A673 (cell line): ENCODE results near the gene KPNA6. TPM values are rescaled to one million over a fixed set of nuclear protein-coding genes. Genes with fewer than 3 reads are reported as not detected.

Experiments
- BruUV-seq: library from RNA; stranded (reverse); fragments of 400-500 nt; replicated peaks from 2 replicates; lab custom pipeline; 2021; lab: Mats Ljungman, UMichigan
- CTCF ChIA-PET: fragments of 300-600 bp; sonication (Branson Sonifier 250); formaldehyde crosslinking; loops from one replicate; lab custom pipeline; 2022; ENCODE audit warnings: antibody characterized with exemption; lab: Charles Lee
- POLR2A ChIA-PET: fragments of 300-600 bp; sonication (Branson Sonifier 250); formaldehyde crosslinking; loops from one replicate; lab custom pipeline; 2022; ENCODE audit warnings: antibody characterized with exemption; ENCODE audit not compliant: low non-redundant PET; lab: Charles Lee
- DNase-seq: peaks from one replicate; pipeline ENCODE4 v3.0.0-alpha.2; 2015; ENCODE audit warnings: low spot score
- H3K27ac ChIP-seq: fragments of 200-600 bp; sonication (generic); 2 replicates; pipeline ENCODE4 v1.5.1; 2016; ENCODE audit warnings: mixed run types, low read depth, mild to moderate bottlenecking, mixed read lengths, antibody characterized with exemption, low read length; ENCODE audit not compliant: poor library complexity, severe bottlenecking
- H3K27me3 ChIP-seq: fragments of 200-600 bp; sonication (generic); replicated peaks from 2 replicates; pipeline ENCODE4 v1.6.1; 2017; ENCODE audit warnings: mixed run types, low read depth, mild to moderate bottlenecking, mixed read lengths, antibody characterized with exemption, low read length; ENCODE audit not compliant: insufficient read depth, poor library complexity
- H3K36me3 ChIP-seq: fragments of 200-600 bp; sonication (generic); 2 replicates; pipeline ENCODE4 v1.6.1; 2016; ENCODE audit warnings: mixed run types, mild to moderate bottlenecking, mixed read lengths, antibody characterized with exemption, low read length; ENCODE audit not compliant: insufficient read depth, poor library complexity, severe bottlenecking
- H3K4me1 ChIP-seq: fragments of 200-600 bp; sonication (generic); 2 replicates; pipeline ENCODE4 v1.6.1; 2017; ENCODE audit warnings: mixed run types, mild to moderate bottlenecking, mixed read lengths, antibody characterized with exemption, low read length; ENCODE audit not compliant: insufficient read depth, poor library complexity, severe bottlenecking
- H3K4me3 ChIP-seq: fragments of 200-600 bp; sonication (generic); 2 replicates; pipeline ENCODE4 v1.5.1; 2016; ENCODE audit warnings: low read depth, mixed run types, mild to moderate bottlenecking, mixed read lengths, low read length; ENCODE audit not compliant: poor library complexity, severe bottlenecking
- H3K9me3 ChIP-seq: fragments of 200-600 bp; sonication (generic); 2 replicates; pipeline ENCODE4 v1.6.1; 2016; ENCODE audit warnings: mixed run types, low read depth, mild to moderate bottlenecking, mixed read lengths, antibody characterized with exemption, low read length; ENCODE audit not compliant: poor library complexity, severe bottlenecking
- EZH2 ChIP-seq: fragments of 200-600 bp; sonication (generic); IDR thresholded peaks from 2 replicates; pipeline ENCODE4 v1.6.1; 2017; ENCODE audit warnings: borderline replicate concordance, low read depth, mild to moderate bottlenecking, mixed read lengths, antibody characterized with exemption, low read length; ENCODE audit not compliant: poor library complexity, severe bottlenecking
- intact Hi-C: fragments of 100-400 bp; cut with micrococcal nuclease; formaldehyde crosslinking; loops from one replicate; pipeline ENCODE4 v1.10.0; 2022; ENCODE audit not compliant: unreplicated experiment
- total RNA-seq: library from RNA; stranded (reverse); gene quantifications from 2 replicates; pipeline ENCODE4 v1.2.3, GENCODE V29; 2021
- TF ChIP-seq, protein P1 (sequence below): fragments of 300-800, 200-600 bp; sonication (generic); conservative IDR thresholded peaks from 2 replicates; pipeline ENCODE4 v1.5.1; 2017; ENCODE audit warnings: low read depth, mild to moderate bottlenecking, antibody characterized with exemption, low read length, moderate library complexity, mixed read lengths

Gene KPNA6
- total RNA-seq, 1 experiment from 2014 or later: 96.8 TPM

DNA sequence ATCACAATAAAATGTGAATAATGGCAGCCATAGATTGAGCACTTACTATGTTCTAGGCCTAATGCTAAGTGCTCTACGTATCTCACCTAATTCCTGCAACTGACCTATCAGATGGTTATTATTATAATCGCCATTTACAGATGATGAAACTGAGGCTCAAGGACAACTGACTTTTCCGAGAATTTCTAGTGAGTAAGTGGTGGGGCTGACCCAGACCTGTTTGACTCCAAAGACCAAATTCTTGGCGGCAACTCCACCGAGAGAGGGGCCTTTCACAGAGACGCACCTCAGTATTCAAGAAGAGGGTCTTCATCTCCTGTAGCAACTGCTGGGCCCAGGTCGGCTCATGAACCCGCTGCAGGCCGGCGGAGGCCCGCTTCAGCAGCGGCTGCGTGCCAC lies 113.7 kb downstream of the KPNA6 start:
- intact Hi-C loops: loop anchor here (10.0 kb wide), 1 partner anchor 113 kb away; the partner anchor contains the start of gene MARCKSL1
- POLR2A ChIA-PET: no interaction called here
- CTCF ChIA-PET: interaction anchor here (0.7 kb wide), 1 partner anchor 193 kb away, joined by 4 read pairs; no protein-coding TSS in a partner anchor

GRCh38 chr1:32221980-32222755 lies 114.3 kb downstream of the KPNA6 start, which contains the start of the genes EIF3I and TMEM234:
TSS of gene EIF3I (plus strand) at chr1:32222407. CDS start at chr1:32222442, 35 bp downstream.
TSS of gene TMEM234 (minus strand) at chr1:32222353. CDS start at chr1:32222322, 31 bp downstream.
- intact Hi-C loops: loop anchor here (10.0 kb wide), 1 partner anchor 113 kb away; the partner anchor contains the start of gene MARCKSL1
- BruUV-seq: no TSS peak
- no peaks in the 10 kb centered on the region for H3K9me3 ChIP-seq
- H3K27ac ChIP-seq: peak within 1 kb of the TSS; percentile 89
- DNase-seq: peak; percentile 95
- H3K36me3 ChIP-seq: peaks cover 28% of the 10 kb centered on the region
- TF ChIP-seq EZH2: no peak
- TF ChIP-seq, protein P1, sequence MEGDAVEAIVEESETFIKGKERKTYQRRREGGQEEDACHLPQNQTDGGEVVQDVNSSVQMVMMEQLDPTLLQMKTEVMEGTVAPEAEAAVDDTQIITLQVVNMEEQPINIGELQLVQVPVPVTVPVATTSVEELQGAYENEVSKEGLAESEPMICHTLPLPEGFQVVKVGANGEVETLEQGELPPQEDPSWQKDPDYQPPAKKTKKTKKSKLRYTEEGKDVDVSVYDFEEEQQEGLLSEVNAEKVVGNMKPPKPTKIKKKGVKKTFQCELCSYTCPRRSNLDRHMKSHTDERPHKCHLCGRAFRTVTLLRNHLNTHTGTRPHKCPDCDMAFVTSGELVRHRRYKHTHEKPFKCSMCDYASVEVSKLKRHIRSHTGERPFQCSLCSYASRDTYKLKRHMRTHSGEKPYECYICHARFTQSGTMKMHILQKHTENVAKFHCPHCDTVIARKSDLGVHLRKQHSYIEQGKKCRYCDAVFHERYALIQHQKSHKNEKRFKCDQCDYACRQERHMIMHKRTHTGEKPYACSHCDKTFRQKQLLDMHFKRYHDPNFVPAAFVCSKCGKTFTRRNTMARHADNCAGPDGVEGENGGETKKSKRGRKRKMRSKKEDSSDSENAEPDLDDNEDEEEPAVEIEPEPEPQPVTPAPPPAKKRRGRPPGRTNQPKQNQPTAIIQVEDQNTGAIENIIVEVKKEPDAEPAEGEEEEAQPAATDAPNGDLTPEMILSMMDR: no peak
- no peaks in the 10 kb centered on the region for H3K27me3 ChIP-seq
- ChIA-PET CTCF (no interaction called here), POLR2A (no interaction called here)
- peaks cover 17% of the 10 kb centered on the region for H3K4me1 ChIP-seq
- peak within 1 kb of the TSS; percentile 85 for H3K4me3 ChIP-seq

More for the DNA sequence above, 113.7 kb downstream of the KPNA6 start:
- TF ChIP-seq EZH2: no peak
- TF ChIP-seq, protein P1: no peak
- DNase-seq: no peak
- TSS peak; percentile 36 for BruUV-seq
- Histone ChIP-seq H3K4me3 (peak overlapping the region; percentile 85), H3K27me3 (no peaks in the 10 kb centered on the region), H3K36me3 (peaks cover 24% of the 10 kb centered on the region), H3K4me1 (peaks cover 17% of the 10 kb centered on the region), H3K27ac (peak overlapping the region; percentile 89), H3K9me3 (no peaks in the 10 kb centered on the region)

- intact Hi-C loops: loop anchor here (10.0 kb wide), 1 partner anchor 111 kb away; the partner anchor contains the start of gene MARCKSL1
- H3K36me3 ChIP-seq: peaks cover 43% of the 10 kb centered on the region
- CTCF ChIA-PET: no interaction called here
- no peak for DNase-seq
- POLR2A ChIA-PET: no interaction called here
- peak overlapping the region; percentile 85 for H3K4me3 ChIP-seq
- H3K9me3 ChIP-seq: no peaks in the 10 kb centered on the region
- no peak for TF ChIP-seq EZH2
- TF ChIP-seq, protein P1: no peak
- peaks cover 17% of the 10 kb centered on the region for H3K4me1 ChIP-seq
- BruUV-seq: no TSS peak
- no peak overlapping the region for H3K27ac ChIP-seq
- no peaks in the 10 kb centered on the region for H3K27me3 ChIP-seq
Measured at GRCh38 chr1:32223683-32224082, 115.8 kb downstream of the KPNA6 start.
